Left forelimb (tissue), 1 donor: ENCODE results near the gene PIGQ.

Source experiments
- DNase-seq: peaks from one replicate; pipeline ENCODE4 v3.0.0-alpha.2; 2018; ENCODE audit warnings: low spot score

Gene PIGQ

GRCh38 chr16:628321-629061 lies 58.7 kb downstream of the PIGQ start:
- no peak for DNase-seq

- DNase-seq, result no peak
Observed at GRCh38 chr16:629185-629832, 59.5 kb downstream of the PIGQ start.

- no peak for DNase-seq
Observed at GRCh38 chr16:629833-630248, 60.1 kb downstream of the PIGQ start.

DNA sequence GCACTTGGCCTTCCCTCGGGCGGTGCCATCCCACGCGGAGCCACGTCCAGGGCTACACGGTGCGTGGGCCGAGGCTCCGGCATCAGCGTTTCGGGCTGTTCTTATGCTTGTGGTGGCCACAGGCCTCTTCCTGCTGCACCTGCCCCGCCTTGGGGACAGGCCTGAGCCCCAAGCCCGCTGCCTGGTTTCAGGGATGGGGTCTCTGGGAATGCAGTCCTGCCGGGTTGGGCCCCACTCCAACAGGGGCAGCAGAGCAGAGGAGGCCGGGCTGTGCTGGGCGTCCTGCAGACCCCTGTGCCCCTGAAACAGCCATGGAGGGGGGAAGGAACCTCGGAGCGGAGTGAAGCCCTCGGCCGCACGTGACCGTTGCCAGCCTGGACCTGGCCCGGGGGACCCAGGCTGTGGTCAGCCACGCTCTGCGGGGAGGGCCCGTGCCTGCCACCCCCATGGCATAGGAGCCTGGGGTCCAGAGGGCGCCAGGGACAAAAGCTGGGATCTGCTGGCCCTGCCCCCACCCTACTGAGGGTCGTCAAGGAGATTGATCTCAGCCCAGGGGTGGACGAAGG lies 60.6 kb downstream of the PIGQ start:
- no peak for DNase-seq

- DNase-seq, result no peak
Observed at GRCh38 chr16:630815-631405, 61.1 kb downstream of the PIGQ start, which contains the start of gene WFIKKN1. TSS of gene WFIKKN1 (plus strand) at chr16:630985. CDS start at chr16:631254, 269 bp downstream.

GRCh38 chr16:631808-632358 lies 62.1 kb downstream of the PIGQ start:
- no peak for DNase-seq

- no peak for DNase-seq
Observed at GRCh38 chr16:632486-633335, 62.9 kb downstream of the PIGQ start.

GRCh38 chr16:633336-634050 lies 63.7 kb downstream of the PIGQ start:
- no peak for DNase-seq
